Dorsolateral prefrontal cortex (tissue), 118 donors: ENCODE measurements around the gene OR1E1. TPM values are rescaled to one million over a fixed set of nuclear protein-coding genes. Genes with fewer than 3 reads are reported as not detected.

Experiments
- total RNA-seq, 120 experiments: library from RNA; stranded (reverse); gene quantifications; one replicate each; pipeline versions ENCODE4 v1.2.3 to v1.2.4, GENCODE V29; 2022

OR1E1 gene
- total RNA-seq, 120 experiments from 2014 or later, result 0.28 to 1.5 (median 0.42) TPM; not detected in 100

Other genes starting within 250 kb of the OR1E1 start
- 1 to 10 TPM in 1 of 120 experiments, not detected in 119; 1.1 TPM for gene OR1A2, start 200.9 kb downstream of the OR1E1 start, total RNA-seq
- under 1 TPM in 27 of 120 experiments, not detected in 93; 0.10 to 0.40 (median 0.16) TPM for gene OR1A1, start 190.7 kb downstream of the OR1E1 start, total RNA-seq
- 1 to 10 TPM in 9 of 120 experiments, under 1 TPM in 60, not detected in 51; 0.25 to 2.2 (median 0.59) TPM for gene OR3A1, start 100.0 kb downstream of the OR1E1 start, total RNA-seq
- 10 to 100 TPM in 20 of 120 experiments, 1 to 10 TPM in 100; 1.4 to 37.8 (median 6.1) TPM for gene OR3A2, start 12.1 kb downstream of the OR1E1 start, total RNA-seq
- under 1 TPM in 1 of 120 experiments, not detected in 119; 0.56 TPM for gene OR3A3, start 13.0 kb upstream of the OR1E1 start, total RNA-seq
- gene OR1E2, start 35.4 kb upstream of the OR1E1 start, total RNA-seq, result 1 to 10 TPM in 12 of 120 experiments, under 1 TPM in 32, not detected in 76; 0.48 to 1.6 (median 0.76) TPM
- 1 to 10 TPM in 88 of 120 experiments, under 1 TPM in 25, not detected in 7; 0.38 to 5.6 (median 1.6) TPM for gene SPATA22, start 73.4 kb upstream of the OR1E1 start, total RNA-seq
- 100 to 1,000 TPM in 7 of 120 experiments, 10 to 100 TPM in 112, 1 to 10 TPM in 1; 6.7 to 164 (median 40.2) TPM for gene ASPA, start 77.6 kb upstream of the OR1E1 start, total RNA-seq
- gene TRPV3, start 159.4 kb upstream of the OR1E1 start, total RNA-seq, result 10 to 100 TPM in 90 of 120 experiments, 1 to 10 TPM in 30; 5.4 to 25.6 (median 12.7) TPM
- 10 to 100 TPM in 105 of 120 experiments, 1 to 10 TPM in 15; 7.9 to 28.9 (median 13.7) TPM for gene TRPV1, start 211.0 kb upstream of the OR1E1 start, total RNA-seq
- 10 to 100 TPM in 113 of 120 experiments, 1 to 10 TPM in 7; 7.4 to 28.1 (median 15.1) TPM for gene SHPK, start 237.8 kb upstream of the OR1E1 start, total RNA-seq
- gene CTNS, start 238.3 kb upstream of the OR1E1 start, total RNA-seq, result 10 to 100 TPM in 47 of 120 experiments, 1 to 10 TPM in 73; 5.0 to 16.5 (median 9.6) TPM